Spleen (tissue), 7 donors: ENCODE data around the gene ABCD2.

Source experiments
- POLR2A ChIP-seq, 3 donors: fragments of 450-650 bp; IDR thresholded peaks; one replicate each; pipeline ENCODE4 v1.5.1; 2017; ENCODE audit warnings: antibody characterized with exemption in 3 of 3, mild to moderate bottlenecking in 1 of 3
- POLR2AphosphoS5 ChIP-seq, 3 donors: sonication (generic); formaldehyde crosslinking; IDR thresholded peaks; one replicate each; pipeline ENCODE4 v1.5.1; 2017; ENCODE audit warnings: antibody characterized with exemption in 3 of 3
- TF ChIP-seq, protein P1 (sequence below), 11 experiments: fragments of 200-600 bp in 7 of 11; fragments of 450-650 bp in 4 of 11; sonication (generic) in 4 of 11; IDR thresholded peaks in 8 of 11; conservative IDR thresholded peaks in 3 of 11; 1 replicate in 7 of 11; 2 replicates in 4 of 11; pipeline versions ENCODE4 v1.4.0 to v1.8.0; 2016 to 2021; ENCODE audit warnings: antibody characterized with exemption in 11 of 11, inconsistent platforms in 4 of 11, mild to moderate bottlenecking in 1 of 11
- donor health status: DM: no; HTN: no; CAD: no; lungs with moderate emphysema.
- donor health status: DM: no; HTN: no; CAD: no.
- donor health status: DM: no; HTN: no; CAD: no.

GRCh38 chr12:39581592-39581991 is 38.0 kb downstream of the ABCD2 start:
- TF ChIP-seq, protein P1, sequence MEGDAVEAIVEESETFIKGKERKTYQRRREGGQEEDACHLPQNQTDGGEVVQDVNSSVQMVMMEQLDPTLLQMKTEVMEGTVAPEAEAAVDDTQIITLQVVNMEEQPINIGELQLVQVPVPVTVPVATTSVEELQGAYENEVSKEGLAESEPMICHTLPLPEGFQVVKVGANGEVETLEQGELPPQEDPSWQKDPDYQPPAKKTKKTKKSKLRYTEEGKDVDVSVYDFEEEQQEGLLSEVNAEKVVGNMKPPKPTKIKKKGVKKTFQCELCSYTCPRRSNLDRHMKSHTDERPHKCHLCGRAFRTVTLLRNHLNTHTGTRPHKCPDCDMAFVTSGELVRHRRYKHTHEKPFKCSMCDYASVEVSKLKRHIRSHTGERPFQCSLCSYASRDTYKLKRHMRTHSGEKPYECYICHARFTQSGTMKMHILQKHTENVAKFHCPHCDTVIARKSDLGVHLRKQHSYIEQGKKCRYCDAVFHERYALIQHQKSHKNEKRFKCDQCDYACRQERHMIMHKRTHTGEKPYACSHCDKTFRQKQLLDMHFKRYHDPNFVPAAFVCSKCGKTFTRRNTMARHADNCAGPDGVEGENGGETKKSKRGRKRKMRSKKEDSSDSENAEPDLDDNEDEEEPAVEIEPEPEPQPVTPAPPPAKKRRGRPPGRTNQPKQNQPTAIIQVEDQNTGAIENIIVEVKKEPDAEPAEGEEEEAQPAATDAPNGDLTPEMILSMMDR (IDR thresholded peaks at IDR 0.05 in 8 of 11, conservative IDR thresholded peaks at IDR 0.05 in 3 of 11) = no peak
- no peak for TF ChIP-seq POLR2A (IDR thresholded peaks at IDR 0.05)
- no peak for TF ChIP-seq POLR2AphosphoS5 (IDR thresholded peaks at IDR 0.05)
